ENCODE results near the gene NCL. TPM values are rescaled to one million over a fixed set of nuclear protein-coding genes. Genes with fewer than 3 reads are reported as not detected.

The NCL gene
- total and polyA plus RNA-seq, 2 of the 13 experiments (the other 11 are each of a cell fraction or from before 2014, with no cell fraction given) = 105 to 779 TPM

GRCh38 chr2:231411831-231412617 is 52.3 kb downstream of the NCL start (continued):
- TF ChIP-seq REST (IDR thresholded peaks at IDR 0.05; ENCODE audit: borderline replicate concordance in 1 of 2, low read depth in 1 of 2, low read length in 2 of 2) = no peak
- TF ChIP-seq ZNF101 (CRISPR knock-in tag; IDR thresholded peaks at IDR 0.05; ENCODE audit: borderline replicate concordance, low read depth) = no peak
- TF ChIP-seq AGO1 (IDR thresholded peaks at IDR 0.05; ENCODE audit: low read depth, low read length, poor library complexity, severe bottlenecking) = no peak
- 0 out of 2 replicates have a peak, but pooled peaks have one; percentile 29 for TF ChIP-seq ZSCAN29 (CRISPR knock-in tag; conservative IDR thresholded peaks at IDR 0.05)
- peak; percentile 82; the same call in 1 of the 2 replicates for TF ChIP-seq NRL (CRISPR knock-in tag; IDR thresholded peaks at IDR 0.05; ENCODE audit: borderline replicate concordance)
- TF ChIP-seq ZNF678 (CRISPR knock-in tag; IDR thresholded peaks at IDR 0.05) = no peak
- TF ChIP-seq ZNF770 (CRISPR knock-in tag; IDR thresholded peaks at IDR 0.05) = no peak
- peak; percentile 75; the same call in 1 of the 2 replicates for TF ChIP-seq ZNF274 (CRISPR knock-in tag; IDR thresholded peaks at IDR 0.05)
- no peak for TF ChIP-seq CHD4 (IDR thresholded peaks at IDR 0.05; ENCODE audit: borderline replicate concordance, low read length)
- 0 out of 2 replicates have a peak, but pooled peaks have one; percentile 23 for TF ChIP-seq HIC2 (CRISPR knock-in tag; IDR thresholded peaks at IDR 0.05; ENCODE audit: low read depth)
- peak; percentile 77; the same call in 1 of the 2 replicates for TF ChIP-seq ZNF205 (CRISPR knock-in tag; IDR thresholded peaks at IDR 0.05)
- TF ChIP-seq ZNF138 (CRISPR knock-in tag; IDR thresholded peaks at IDR 0.05; ENCODE audit: low read depth) = no peak
- TF ChIP-seq ZBTB37 (CRISPR knock-in tag; IDR thresholded peaks at IDR 0.05) = no peak
- TF ChIP-seq SATB2 (CRISPR knock-in tag; IDR thresholded peaks at IDR 0.05) = no peak
- TF ChIP-seq USF2 (IDR thresholded peaks at IDR 0.05; ENCODE audit: low read depth, low read length) = no peak
- TF ChIP-seq USF2 (CRISPR knock-in tag; IDR thresholded peaks at IDR 0.05; ENCODE audit: borderline replicate concordance) = no peak

Measured in HepG2 (cell line).